ENCODE data around the gene MARCHF3. TPM values are rescaled to one million over a fixed set of nuclear protein-coding genes. Genes with fewer than 3 reads are reported as not detected.
"Not testable (repeated sequence)": the region's sequence is repeated elsewhere in the genome, so short reads cannot be mapped to it uniquely, and the experiment has no call there.

Gene MARCHF3
- total and polyA plus RNA-seq, 10 of the 15 experiments (the other 5 are each of a cell fraction or from before 2014, with no cell fraction given): 3.6 to 24.1 (median 11.3) TPM

- ChIA-PET CTCF (interaction anchor here (1.0 kb wide), 1 partner anchor 202 kb away, joined by 3 read pairs; no protein-coding TSS in a partner anchor), SMC1A (ENCODE audit: uncharacterized antibody, unreplicated experiment) (no interaction called here)
Observed at GRCh38 chr5:126909856-126910255, 120.5 kb downstream of the MARCHF3 start.

DNA sequence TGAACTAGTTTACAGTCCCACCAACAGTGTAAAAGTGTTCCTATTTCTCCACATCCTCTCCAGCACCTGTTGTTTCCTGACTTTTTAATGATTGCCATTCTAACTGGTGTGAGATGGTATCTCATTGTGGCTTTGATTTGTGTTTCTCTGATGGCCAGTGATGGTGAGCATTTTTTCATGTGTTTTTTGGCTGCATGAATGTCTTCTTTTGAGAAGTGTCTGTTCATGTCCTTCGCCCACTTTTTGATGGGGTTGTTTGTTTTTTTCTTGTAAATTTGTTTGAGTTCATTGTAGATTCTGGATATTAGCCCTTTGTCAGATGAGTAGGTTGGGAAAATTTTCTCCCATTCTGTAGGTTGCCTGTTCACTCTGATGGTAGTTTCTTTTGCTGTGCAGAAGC lies 126.0 kb downstream of the MARCHF3 start:
- POLR2A ChIA-PET; H3K79me2 ChIP-seq (ENCODE audit: control insufficient read depth, insufficient read depth, low read length); intact Hi-C loops (cut with micrococcal nuclease; ENCODE audit: unreplicated experiment); H3K4me3 ChIP-seq; H3K4me2 ChIP-seq (ENCODE audit: control insufficient read depth, insufficient read depth); H3K36me3 ChIP-seq (ENCODE audit: control insufficient read depth in 2 of 2, insufficient read depth in 2 of 2, low read length in 1 of 2); in situ Hi-C loops (cut with MboI); BruUV-seq (replicated peaks); H3K9ac ChIP-seq (ENCODE audit: control insufficient read depth, insufficient read depth, low read length); H3K27me3 ChIP-seq (replicated peaks in 1 of 2; ENCODE audit: control insufficient read depth in 2 of 2, insufficient read depth in 2 of 2, low read length in 1 of 2); DNase-seq (ENCODE audit: low read depth, low spot score); H4K20me1 ChIP-seq (ENCODE audit: control insufficient read depth, insufficient read depth); FAIRE-seq; SMC1A ChIA-PET (ENCODE audit: uncharacterized antibody, unreplicated experiment); H3K9me3 ChIP-seq (replicated peaks; ENCODE audit: control insufficient read depth, insufficient read depth, low read length); H3K27ac ChIP-seq (ENCODE audit: control insufficient read depth, insufficient read depth); ATAC-seq; H2AFZ ChIP-seq (ENCODE audit: control insufficient read depth, low read depth, low read length); RAD21 ChIA-PET (ENCODE audit: unreplicated experiment); CTCF ChIA-PET; H3K4me1 ChIP-seq (ENCODE audit: control insufficient read depth, insufficient read depth, low read length): not testable (repeated sequence)
- WGBS (ENCODE audit: insufficient coverage, insufficient replicate concordance, low lambda C conversion rate, missing lambda C conversion rate): no CpG with 5 or more reads among the region's 1 CpG

More at GRCh38 chr5:126909856-126910255, 120.5 kb downstream of the MARCHF3 start:
- ATAC-seq (no peak), FAIRE-seq (no peak), DNase-seq (ENCODE audit: low read depth, low spot score) (no peak)
- Histone ChIP-seq H3K9me3 (replicated peaks; ENCODE audit: control insufficient read depth, insufficient read depth, low read length) (no peaks in the 10 kb centered on the region; the same call in 2 of the 3 replicates), H3K79me2 (ENCODE audit: control insufficient read depth, insufficient read depth, low read length) (no peaks in the 10 kb centered on the region), H3K9ac (ENCODE audit: control insufficient read depth, insufficient read depth, low read length) (no peak overlapping the region), H3K4me2 (ENCODE audit: control insufficient read depth, insufficient read depth) (no peak overlapping the region), H3K4me1 (ENCODE audit: control insufficient read depth, insufficient read depth, low read length) (no peaks in the 10 kb centered on the region), H3K27ac (ENCODE audit: control insufficient read depth, insufficient read depth) (no peak overlapping the region), H3K36me3 (ENCODE audit: control insufficient read depth in 2 of 2, insufficient read depth in 2 of 2, low read length in 1 of 2) (peaks cover 0 to under 1% of the 10 kb centered on the region in 2 experiments; a peak in 2 of 4 replicates), H3K4me3 (no peak overlapping the region), H4K20me1 (ENCODE audit: control insufficient read depth, insufficient read depth) (no peaks in the 10 kb centered on the region), H2AFZ (ENCODE audit: control insufficient read depth, low read depth, low read length) (no peak overlapping the region), H3K27me3 (replicated peaks in 1 of 2; ENCODE audit: control insufficient read depth in 2 of 2, insufficient read depth in 2 of 2, low read length in 1 of 2) (no peaks in the 10 kb centered on the region)
- intact Hi-C loops (cut with micrococcal nuclease; ENCODE audit: unreplicated experiment) (no loop called here), in situ Hi-C loops (cut with MboI) (no loop called here)
- ChIA-PET RAD21 (ENCODE audit: unreplicated experiment) (no interaction called here), POLR2A (no interaction called here)
- 77% methylated on average over 2 of the region's 2 CpGs for WGBS (ENCODE audit: insufficient coverage, insufficient replicate concordance, low lambda C conversion rate, missing lambda C conversion rate)
- no TSS peak for BruUV-seq (replicated peaks)
- TF ChIP-seq PKNOX1 (IDR thresholded peaks at IDR 0.05): no peak
- TF ChIP-seq CREM (IDR thresholded peaks at IDR 0.05; ENCODE audit: low read depth): no peak
- no peak for TF ChIP-seq KAT2A (conservative IDR thresholded peaks at IDR 0.05; ENCODE audit: control insufficient read depth, low read depth, low read length)
- TF ChIP-seq BCLAF1 (IDR thresholded peaks at IDR 0.05): no peak
- TF ChIP-seq CHD2 (IDR thresholded peaks at IDR 0.05; ENCODE audit: borderline replicate concordance, low read depth, low read length): no peak
- no peak for TF ChIP-seq CBFB (IDR thresholded peaks at IDR 0.05; ENCODE audit: low read depth)
- no peak for TF ChIP-seq EP300 (IDR thresholded peaks at IDR 0.05; ENCODE audit: borderline replicate concordance in 1 of 2, control insufficient read depth in 1 of 2, low read depth in 2 of 2, low read length in 2 of 2)
- TF ChIP-seq NFIC (IDR thresholded peaks at IDR 0.05; ENCODE audit: low read depth, low read length): no peak
- no peak for TF ChIP-seq STAT3 (IDR thresholded peaks at IDR 0.05; ENCODE audit: low read depth, low read length)
- no peak for TF ChIP-seq ZZZ3 (IDR thresholded peaks at IDR 0.05; ENCODE audit: control insufficient read depth, insufficient read length, low read depth)
- no peak for TF ChIP-seq YY1 (IDR thresholded peaks at IDR 0.05; ENCODE audit: low read depth, low read length)
- TF ChIP-seq JUND (IDR thresholded peaks at IDR 0.05; ENCODE audit: low read depth, low read length): no peak
- TF ChIP-seq, protein P1, sequence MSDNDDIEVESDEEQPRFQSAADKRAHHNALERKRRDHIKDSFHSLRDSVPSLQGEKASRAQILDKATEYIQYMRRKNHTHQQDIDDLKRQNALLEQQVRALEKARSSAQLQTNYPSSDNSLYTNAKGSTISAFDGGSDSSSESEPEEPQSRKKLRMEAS (IDR thresholded peaks at IDR 0.05; ENCODE audit: low read depth, low read length): no peak
- TF ChIP-seq ZNF24 (IDR thresholded peaks at IDR 0.05): no peak

Measured in GM12878 (cell line).